Sigmoid colon (tissue), 4 donors: ENCODE measurements around the gene OXSM.

Experiments used
- CTCF ChIP-seq, 4 experiments: fragments of 450-650 bp in 3 of 4; fragments of 200-600 bp in 1 of 4; IDR thresholded peaks; one replicate each; pipeline ENCODE4 v1.5.1; 2016 to 2019; ENCODE audit warnings: antibody characterized with exemption in 4 of 4, mild to moderate bottlenecking in 3 of 4, moderate library complexity in 2 of 4
- EP300 ChIP-seq, 4 donors: sonication (generic); formaldehyde crosslinking; IDR thresholded peaks; one replicate each; pipeline ENCODE4 v1.6.1; 2017; ENCODE audit warnings: antibody characterized with exemption in 4 of 4
- POLR2A ChIP-seq, 2 donors: fragments of 450-650 bp; IDR thresholded peaks; one replicate each; pipeline ENCODE4 v1.6.1; 2016; ENCODE audit warnings: antibody characterized with exemption in 2 of 2, mild to moderate bottlenecking in 2 of 2, moderate library complexity in 2 of 2
- POLR2AphosphoS5 ChIP-seq, 4 donors: sonication (generic); formaldehyde crosslinking; IDR thresholded peaks; one replicate each; pipeline ENCODE4 v1.6.1; 2017; ENCODE audit warnings: antibody characterized with exemption in 4 of 4

GRCh38 chr3:25831578-25831977, 41.7 kb downstream of the OXSM start:
- TF ChIP-seq POLR2A (IDR thresholded peaks at IDR 0.05) (no peak), CTCF (IDR thresholded peaks at IDR 0.05) (peak in 1 of 4 experiments; percentile 11), EP300 (IDR thresholded peaks at IDR 0.05) (no peak), POLR2AphosphoS5 (IDR thresholded peaks at IDR 0.05) (no peak)
